ENCODE data around the gene ARHGAP6. TPM values are rescaled to one million over a fixed set of nuclear protein-coding genes. Genes with fewer than 3 reads are reported as not detected.

The ARHGAP6 gene
- total and polyA plus RNA-seq, 9 donors: 14.1 to 32.9 (median 20.3) TPM

GRCh38 chrX:11269996-11270395 is 395.7 kb downstream of the ARHGAP6 start:
- intact Hi-C loops (cut with DNase I): no loop called here
- no peaks in the 10 kb centered on the region for H3K4me1 ChIP-seq (ENCODE audit: insufficient read depth)
- WGBS, 3 donors: 39 to 47% (median 43%) methylated on average over 3 of the region's 3 CpGs
- DNase-seq: no peak
- TF ChIP-seq CTCF (IDR thresholded peaks at IDR 0.05) (no peak), POLR2A (IDR thresholded peaks at IDR 0.05) (no peak)
- H3K27me3 ChIP-seq: no peaks in the 10 kb centered on the region
- no peaks in the 10 kb centered on the region for H3K9me3 ChIP-seq
- H3K4me3 ChIP-seq: no peak overlapping the region
- no peak overlapping the region for H3K27ac ChIP-seq
- H3K36me3 ChIP-seq: no peaks in the 10 kb centered on the region

- Histone ChIP-seq H3K4me1 (ENCODE audit: insufficient read depth) (no peaks in the 10 kb centered on the region), H3K27me3 (no peaks in the 10 kb centered on the region), H3K36me3 (no peaks in the 10 kb centered on the region), H3K4me3 (no peak overlapping the region), H3K27ac (no peak overlapping the region), H3K9me3 (no peaks in the 10 kb centered on the region)
- TF ChIP-seq CTCF (IDR thresholded peaks at IDR 0.05) (no peak), POLR2A (IDR thresholded peaks at IDR 0.05) (no peak), EP300 (IDR thresholded peaks at IDR 0.05) (no peak)
- DNase-seq: no peak
- intact Hi-C loops (cut with DNase I): no loop called here
- 81 to 88% (median 84%) methylated on average over 3 of the region's 3 CpGs for WGBS, 3 donors
Measured at GRCh38 chrX:11269006-11269405, 396.7 kb downstream of the ARHGAP6 start.

- H3K27ac ChIP-seq: no peak overlapping the region
- WGBS, 3 donors: 75 to 83% (median 80%) methylated on average over 3 of the region's 3 CpGs
- intact Hi-C loops (cut with DNase I): no loop called here
Measured at GRCh38 chrX:11267425-11267824, 398.3 kb downstream of the ARHGAP6 start.

GRCh38 chrX:11266573-11267003 is 399.1 kb downstream of the ARHGAP6 start:
- whole genome bisulfite sequencing, 3 donors: 28 to 36% (median 32%) methylated on average over 5 of the region's 5 CpGs
- H3K36me3 ChIP-seq: no peaks in the 10 kb centered on the region
- TF ChIP-seq EP300 (IDR thresholded peaks at IDR 0.05) (no peak), POLR2A (IDR thresholded peaks at IDR 0.05) (no peak), CTCF (IDR thresholded peaks at IDR 0.05) (no peak)
- no peak overlapping the region for H3K4me3 ChIP-seq
- H3K27ac ChIP-seq: no peak overlapping the region
- no peaks in the 10 kb centered on the region for H3K27me3 ChIP-seq
- no peaks in the 10 kb centered on the region for H3K9me3 ChIP-seq
- H3K4me1 ChIP-seq (ENCODE audit: insufficient read depth): no peaks in the 10 kb centered on the region
- intact Hi-C loops (cut with DNase I): no loop called here
- no peak for DNase-seq

More at GRCh38 chrX:11267425-11267824, 398.3 kb downstream of the ARHGAP6 start:
- DNase-seq: no peak
- Histone ChIP-seq H3K9me3 (no peaks in the 10 kb centered on the region), H3K27me3 (no peaks in the 10 kb centered on the region), H3K4me1 (ENCODE audit: insufficient read depth) (no peaks in the 10 kb centered on the region), H3K36me3 (no peaks in the 10 kb centered on the region), H3K4me3 (no peak overlapping the region)
- TF ChIP-seq CTCF (IDR thresholded peaks at IDR 0.05) (no peak), EP300 (IDR thresholded peaks at IDR 0.05) (no peak), POLR2A (IDR thresholded peaks at IDR 0.05) (no peak)

All from ovary (tissue), 9 donors.